ENCODE data around the gene SCGB3A1.

Gene SCGB3A1

GRCh38 chr5:180628827-180629750 is 37.8 kb upstream of the SCGB3A1 start:
- in situ Hi-C loops (cut with MboI; ENCODE audit: low sequenced_read_pairs, unreplicated experiment) = no loop called here
- DNase-seq (ENCODE audit: low spot score) = no peak
- TF ChIP-seq CTCF (IDR thresholded peaks at IDR 0.05; ENCODE audit: borderline replicate concordance, control extremely low read depth, extremely low read depth, insufficient read depth, missing control alignments) = no peak

- TF ChIP-seq CTCF (IDR thresholded peaks at IDR 0.05; ENCODE audit: borderline replicate concordance, control extremely low read depth, extremely low read depth, insufficient read depth, missing control alignments) = no peak
- in situ Hi-C loops (cut with MboI; ENCODE audit: low sequenced_read_pairs, unreplicated experiment) = no loop called here
Observed at GRCh38 chr5:180628211-180628610, 36.9 kb upstream of the SCGB3A1 start.

GRCh38 chr5:180627386-180628120 is 36.3 kb upstream of the SCGB3A1 start:
- no peak for TF ChIP-seq CTCF (IDR thresholded peaks at IDR 0.05; ENCODE audit: borderline replicate concordance, control extremely low read depth, extremely low read depth, insufficient read depth, missing control alignments)
- in situ Hi-C loops (cut with MboI; ENCODE audit: low sequenced_read_pairs, unreplicated experiment) = no loop called here
- DNase-seq (ENCODE audit: low spot score) = no peak

More at GRCh38 chr5:180628211-180628610, 36.9 kb upstream of the SCGB3A1 start:
- DNase-seq (ENCODE audit: low spot score) = no peak

- in situ Hi-C loops (cut with MboI; ENCODE audit: low sequenced_read_pairs, unreplicated experiment) = no loop called here
- TF ChIP-seq CTCF (IDR thresholded peaks at IDR 0.05; ENCODE audit: borderline replicate concordance, control extremely low read depth, extremely low read depth, insufficient read depth, missing control alignments) = no peak
- DNase-seq (ENCODE audit: low spot score) = no peak
Observed at GRCh38 chr5:180626661-180627385, 35.5 kb upstream of the SCGB3A1 start.

- in situ Hi-C loops (cut with MboI; ENCODE audit: low sequenced_read_pairs, unreplicated experiment) = no loop called here
- TF ChIP-seq CTCF (IDR thresholded peaks at IDR 0.05; ENCODE audit: borderline replicate concordance, control extremely low read depth, extremely low read depth, insufficient read depth, missing control alignments) = no peak
- no peak for DNase-seq (ENCODE audit: low spot score)
Observed at GRCh38 chr5:180625791-180626660, 34.7 kb upstream of the SCGB3A1 start.
